Left lung (tissue), 10 donors: ENCODE results near the gene PRKCE. TPM values are rescaled to one million over a fixed set of nuclear protein-coding genes. Genes with fewer than 3 reads are reported as not detected.
"Not testable (repeated sequence)": the region's sequence is repeated elsewhere in the genome, so short reads cannot be mapped to it uniquely, and the experiment has no call there.

ENCODE experiments used
- ATAC-seq: fragments of 200-7000 bp; cut with Tn5 transposase; one replicate; pipeline ENCODE4 v1.9.1; 2020; ENCODE audit warnings: moderate library complexity
- DNase-seq, 4 donors: peaks; one replicate each; pipeline ENCODE4 v3.0.0-alpha.2; 2013 to 2020
- H3K27ac ChIP-seq, 2 donors: fragments of 200-600 bp; sonication (generic) in 1 of 2; one replicate each; pipeline versions ENCODE4 v1.5.0 to v1.8.0; 2020 to 2021
- H3K27me3 ChIP-seq, 2 donors: fragments of 200-600 bp; sonication (generic) in 1 of 2; one replicate each; pipeline versions ENCODE4 v1.5.0 to v1.8.0; 2020 to 2021
- H3K36me3 ChIP-seq, 2 donors: fragments of 200-600 bp; sonication (generic) in 1 of 2; one replicate each; pipeline versions ENCODE4 v1.5.0 to v1.8.0; 2020 to 2021
- H3K4me1 ChIP-seq, 2 donors: fragments of 200-600 bp; one replicate each; pipeline ENCODE4 v1.8.0; 2021
- H3K4me3 ChIP-seq, 2 donors: fragments of 200-600 bp; sonication (generic) in 1 of 2; one replicate each; pipeline versions ENCODE4 v1.5.0 to v1.8.0; 2020 to 2021; ENCODE audit warnings: mild to moderate bottlenecking in 1 of 2
- H3K9me3 ChIP-seq, 2 donors: fragments of 200-600 bp; sonication (generic) in 1 of 2; one replicate each; pipeline versions ENCODE4 v1.5.0 to v1.8.0; 2020 to 2021
- CTCF ChIP-seq, 2 donors: fragments of 200-600 bp; sonication (generic) in 1 of 2; IDR thresholded peaks; one replicate each; pipeline versions ENCODE4 v1.5.0 to v1.8.0; 2021; ENCODE audit warnings: antibody characterized with exemption in 2 of 2
- intact Hi-C, 2 donors: fragments of 100-400 bp; cut with DNase I; formaldehyde crosslinking; loops; one replicate each; pipeline versions ENCODE4 v1.11.2 to v1.14.2; 2022
- polyA plus RNA-seq, 6 donors: library from polyadenylated mRNA; unstranded; fragments of 120-200 nt; gene quantifications; one replicate each; pipeline ENCODE4 v1.2.1, GENCODE V29; 2013; ENCODE audit not compliant: insufficient read length in 6 of 6
- total RNA-seq, 2 donors: library from RNA; stranded (reverse); fragmentation: NEBNext Ultra II Directional; extraction: Animal tissue kit (Norgen Biotek cat#: 25700); gene quantifications; one replicate each; pipeline ENCODE4 v1.2.1, GENCODE V29; 2021
- donor health status: DM: no; HTN: yes; CAD: no.
- donor health status: DM: no; HTN: no; CAD: no.

The PRKCE gene
- total and polyA plus RNA-seq, 8 donors = 12.0 to 56.9 (median 14.7) TPM

DNA sequence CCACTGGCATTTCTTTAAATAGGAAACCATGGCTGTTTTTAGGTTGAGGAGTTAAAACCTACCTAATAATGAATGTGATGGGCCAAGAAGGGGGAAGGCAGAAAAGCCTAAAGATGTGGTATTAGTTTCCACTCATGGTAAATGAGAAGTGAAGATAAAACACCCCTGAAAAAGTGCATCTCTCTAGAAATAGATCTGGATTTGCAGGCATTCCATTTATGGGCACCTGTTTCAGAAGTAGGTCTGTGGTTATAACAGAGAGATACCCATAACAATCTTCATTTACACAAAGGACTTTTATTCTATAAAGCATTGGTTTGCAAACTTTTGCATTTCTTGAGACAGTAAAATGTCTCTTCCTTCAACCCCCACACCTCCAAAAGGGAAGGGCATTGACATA lies 62.1 kb downstream of the PRKCE start:
- Histone ChIP-seq H3K4me3 (no peak overlapping the region), H3K9me3 (no peaks in the 10 kb centered on the region), H3K4me1 (peaks cover 0 to 3% of the 10 kb centered on the region in 2 donors), H3K27me3 (no peaks in the 10 kb centered on the region), H3K36me3 (no peaks in the 10 kb centered on the region), H3K27ac (no peak overlapping the region)
- intact Hi-C loops = no loop called here
- ATAC-seq (no peak), DNase-seq (no peak)
- TF ChIP-seq CTCF (IDR thresholded peaks at IDR 0.05) = no peak

DNA sequence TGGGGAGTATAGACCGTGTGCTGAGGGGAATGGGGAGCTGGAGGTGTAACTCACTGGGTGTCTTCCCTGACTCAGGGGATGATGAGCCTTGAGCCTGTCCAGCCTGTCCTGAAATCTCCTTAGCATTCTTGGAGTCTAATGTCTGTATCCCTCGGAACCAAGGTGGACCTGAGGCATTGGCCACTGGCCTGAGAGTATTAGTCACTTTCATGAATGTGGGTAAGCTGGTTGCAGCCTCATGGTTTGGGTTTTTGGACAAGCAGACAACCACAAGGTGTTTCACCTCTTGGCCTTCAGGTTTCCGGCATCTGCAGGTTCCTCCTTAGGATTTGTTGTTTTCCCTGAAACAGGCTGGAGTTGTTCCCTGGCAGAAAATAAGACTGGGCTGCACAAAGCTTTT lies 63.2 kb downstream of the PRKCE start:
- Histone ChIP-seq H3K9me3 (no peaks in the 10 kb centered on the region), H3K36me3 (no peaks in the 10 kb centered on the region), H3K4me1 (peaks cover 0 to 3% of the 10 kb centered on the region in 2 donors), H3K27ac (no peak overlapping the region), H3K27me3 (no peaks in the 10 kb centered on the region), H3K4me3 (no peak overlapping the region)
- TF ChIP-seq CTCF (IDR thresholded peaks at IDR 0.05) = no peak
- ATAC-seq (no peak), DNase-seq (no peak)
- intact Hi-C loops = no loop called here

GRCh38 chr2:45715601-45716379 lies 64.3 kb downstream of the PRKCE start:
- Histone ChIP-seq H3K9me3 (no peaks in the 10 kb centered on the region), H3K36me3 (no peaks in the 10 kb centered on the region), H3K27ac (no peak overlapping the region), H3K4me3 (no peak overlapping the region), H3K27me3 (no peaks in the 10 kb centered on the region), H3K4me1 (peaks cover 0 to 3% of the 10 kb centered on the region in 2 donors)
- ATAC-seq = no peak
- no peak for TF ChIP-seq CTCF (IDR thresholded peaks at IDR 0.05)
- no peak for DNase-seq
- intact Hi-C loops = no loop called here

GRCh38 chr2:45716432-45716831 lies 65.0 kb downstream of the PRKCE start:
- H3K9me3 ChIP-seq, H3K4me1 ChIP-seq, intact Hi-C loops, DNase-seq, H3K27ac ChIP-seq, ATAC-seq, H3K4me3 ChIP-seq, H3K36me3 ChIP-seq, H3K27me3 ChIP-seq: not testable (repeated sequence)

DNA sequence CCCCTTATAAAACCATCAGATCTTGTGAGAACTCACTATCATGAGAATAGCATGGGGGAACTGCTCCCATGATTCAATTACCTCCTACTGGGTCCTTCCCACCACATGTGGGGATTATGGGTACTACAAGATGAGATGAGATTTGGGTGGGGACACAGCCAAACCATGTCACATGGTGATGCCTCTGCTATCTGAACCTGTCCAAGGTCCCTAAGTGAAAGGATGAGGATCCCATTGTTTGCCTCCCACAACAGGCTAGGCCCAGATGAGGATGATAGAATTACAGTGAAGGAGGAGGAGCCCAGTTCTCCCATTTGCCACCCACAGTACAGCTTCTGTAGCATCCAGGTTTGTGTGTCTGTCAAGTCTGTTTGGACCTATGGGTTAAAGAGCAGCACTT lies 65.4 kb downstream of the PRKCE start:
- no peak for DNase-seq
- no peak for TF ChIP-seq CTCF (IDR thresholded peaks at IDR 0.05)
- Histone ChIP-seq H3K4me3 (no peak overlapping the region), H3K9me3 (no peaks in the 10 kb centered on the region), H3K36me3 (no peaks in the 10 kb centered on the region), H3K4me1 (peaks cover 0 to 3% of the 10 kb centered on the region in 2 donors), H3K27me3 (no peaks in the 10 kb centered on the region), H3K27ac (no peak overlapping the region)
- intact Hi-C loops = no loop called here
- no peak for ATAC-seq

DNA sequence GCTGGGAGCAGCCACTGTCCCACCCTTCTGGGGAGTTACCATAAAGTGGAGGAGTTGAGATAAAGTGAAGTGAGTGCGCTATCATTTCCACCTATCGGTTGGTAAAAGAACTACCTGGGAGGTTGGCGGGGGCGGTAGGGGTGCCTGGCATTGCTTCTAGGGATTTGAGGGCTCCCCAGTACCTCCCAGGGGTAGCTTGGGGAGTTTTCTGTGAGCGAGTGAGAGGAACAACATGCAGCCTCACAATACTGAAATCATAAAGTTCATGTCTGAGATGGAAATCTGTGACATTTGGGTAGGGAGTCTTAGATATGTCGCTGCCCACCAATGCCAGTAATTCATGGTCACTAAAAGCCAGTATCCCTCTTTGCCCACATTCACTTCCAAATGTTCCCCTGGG lies 68.7 kb downstream of the PRKCE start:
- TF ChIP-seq CTCF (IDR thresholded peaks at IDR 0.05) = no peak
- no peak overlapping the region for H3K4me3 ChIP-seq
- H3K36me3 ChIP-seq = no peaks in the 10 kb centered on the region
- H3K4me1 ChIP-seq = peaks cover 6 to 21% of the 10 kb centered on the region in 2 donors
- no peaks in the 10 kb centered on the region for H3K9me3 ChIP-seq
- H3K27ac ChIP-seq = no peak overlapping the region
- H3K27me3 ChIP-seq = no peaks in the 10 kb centered on the region
- ATAC-seq = no peak
- intact Hi-C loops = no loop called here
- DNase-seq = no peak
